K562 (cell line): ENCODE results near the gene ARPC1A. TPM values are rescaled to one million over a fixed set of nuclear protein-coding genes. Genes with fewer than 3 reads are reported as not detected.

Experiments used
- ATAC-seq: fragments of 200-7000 bp; cut with Tn5 transposase; 3 replicates; pipeline ENCODE4 v1.9.1; 2020; ENCODE audit warnings: moderate library complexity
- BruUV-seq: library from RNA; stranded (reverse); fragments of 400-500 nt; replicated peaks from 2 replicates; lab custom pipeline; 2021; lab: Mats Ljungman, UMichigan
- CTCF ChIA-PET: fragments of 300-600 bp; formaldehyde crosslinking; extraction: SDS; loops from one replicate; lab custom pipeline; 2021; ENCODE audit warnings: low intra/inter-chr PET ratio; lab: Yijun Ruan, JAX
- POLR2A ChIA-PET: fragments of 300-600, 350-650 bp; sonication (Branson Sonifier 250); formaldehyde crosslinking; extraction: SDS; loops from one replicate; lab custom pipeline; 2021; ENCODE audit warnings: antibody characterized with exemption, inconsistent platforms; lab: Yijun Ruan, JAX
- DNase-seq, 4 experiments: peaks; one replicate each; pipeline versions ENCODE4 v3.0.0 to v3.0.0-alpha.2; 2011 to 2018; ENCODE audit warnings: low spot score in 3 of 4, mixed read lengths in 3 of 4; ENCODE audit errors: extremely low read depth in 1 of 4
- FAIRE-seq: peaks from 2 replicates; lab custom pipeline; 2011; peaks lifted over from hg19 to GRCh38; lab: Jason Lieb, UNC
- H2AFZ ChIP-seq: 2 replicates; pipeline ENCODE4 v1.6.0; 2011; ENCODE audit warnings: low read depth, low read length, control low read depth, inconsistent platforms
- H3K27ac ChIP-seq: fragments of 200-600 bp; 3 replicates; pipeline ENCODE4 v1.8.0; 2011; ENCODE audit warnings: low read depth, mild to moderate bottlenecking, control low read depth, inconsistent platforms, low read length, moderate library complexity, mixed read lengths; ENCODE audit errors: extremely low read depth
- H3K27me3 ChIP-seq, 2 experiments: fragments of 300-600 bp in 1 of 2; 2 replicates in 1 of 2; 3 replicates in 1 of 2; pipeline versions ENCODE4 v1.6.0 to v1.8.0; 2011; ENCODE audit warnings: inconsistent platforms in 2 of 2, low read length in 2 of 2, mild to moderate bottlenecking in 1 of 2, mixed read lengths in 1 of 2, moderate library complexity in 1 of 2; ENCODE audit not compliant: control insufficient read depth in 2 of 2, insufficient read depth in 2 of 2
- H3K36me3 ChIP-seq: fragments of 300-600 bp; 3 replicates; pipeline ENCODE4 v1.8.0; 2011; ENCODE audit warnings: mild to moderate bottlenecking, low read length, inconsistent platforms; ENCODE audit not compliant: control insufficient read depth, insufficient read depth
- H3K4me1 ChIP-seq, 2 experiments: fragments of 200-600 bp in 1 of 2; replicated peaks in 1 of 2; 2 replicates in 1 of 2; 3 replicates in 1 of 2; pipeline versions ENCODE4 v1.5.1 to v1.8.0; 2011; ENCODE audit warnings: inconsistent platforms in 2 of 2, low read length in 2 of 2, mild to moderate bottlenecking in 1 of 2, mixed read lengths in 1 of 2, moderate library complexity in 1 of 2; ENCODE audit not compliant: control insufficient read depth in 2 of 2, insufficient read depth in 2 of 2
- H3K4me2 ChIP-seq: 2 replicates; pipeline ENCODE4 v1.6.1; 2011; ENCODE audit warnings: low read length, control low read depth, inconsistent platforms, mixed read lengths; ENCODE audit not compliant: insufficient read depth
- H3K4me3 ChIP-seq: fragments of 200-600 bp; sonication (generic), shearing (Covaris generic); 2 replicates; pipeline ENCODE4 v1.5.1; 2016; ENCODE audit warnings: control low read depth, inconsistent platforms
- H3K79me2 ChIP-seq: fragments of 200-600 bp; 3 replicates; pipeline ENCODE4 v1.8.0; 2011; ENCODE audit warnings: low read length, inconsistent platforms; ENCODE audit not compliant: control insufficient read depth, insufficient read depth
- H3K9ac ChIP-seq, 2 experiments: 2 replicates each; pipeline versions ENCODE4 v1.6.0 to v1.6.1; 2011; ENCODE audit warnings: low read depth in 2 of 2, low read length in 2 of 2, control low read depth in 1 of 2, inconsistent platforms in 1 of 2, mild to moderate bottlenecking in 1 of 2, mixed read lengths in 1 of 2; ENCODE audit not compliant: insufficient read depth in 1 of 2
- H3K9me1 ChIP-seq: one replicate; pipeline ENCODE4 v1.6.0; 2011; ENCODE audit warnings: inconsistent platforms, mild to moderate bottlenecking, low read length, moderate library complexity; ENCODE audit not compliant: control insufficient read depth, insufficient read depth
- H3K9me3 ChIP-seq: replicated peaks from 2 replicates; pipeline ENCODE4 v1.5.1; 2011; ENCODE audit warnings: low read depth, low read length, inconsistent platforms; ENCODE audit not compliant: control insufficient read depth, insufficient read depth
- H4K20me1 ChIP-seq: replicated peaks from 2 replicates; pipeline ENCODE4 v1.6.1; 2011; ENCODE audit warnings: low read length, inconsistent platforms, mixed read lengths; ENCODE audit not compliant: control insufficient read depth, insufficient read depth
- CC2D1A ChIP-seq: fragments of 450-650 bp; IDR thresholded peaks from 2 replicates; pipeline ENCODE4 v1.6.1; 2017; ENCODE audit warnings: mild to moderate bottlenecking
- CTCF ChIP-seq, 3 experiments: IDR thresholded peaks in 2 of 3; conservative IDR thresholded peaks in 1 of 3; 2 replicates each; pipeline ENCODE4 v1.5.1; 2011 to 2012; ENCODE audit warnings: low read length in 3 of 3, mild to moderate bottlenecking in 3 of 3, control low read depth in 2 of 3, improper control_type of control experiment in 1 of 3, inconsistent platforms in 1 of 3, low read depth in 1 of 3, mixed read lengths in 1 of 3, moderate library complexity in 1 of 3; ENCODE audit not compliant: insufficient read depth in 2 of 3
- RAD21 ChIP-seq, 2 experiments: fragments of 250-450 bp in 1 of 2; fragments of 450-650 bp in 1 of 2; sonication (Bioruptor Pico) in 1 of 2; formaldehyde crosslinking in 1 of 2; IDR thresholded peaks in 1 of 2; conservative IDR thresholded peaks in 1 of 2; 2 replicates each; pipeline versions ENCODE4 v1.4.0 to v1.8.0; 2020 to 2022; ENCODE audit warnings: mild to moderate bottlenecking in 2 of 2, moderate library complexity in 1 of 2
- RAD51 ChIP-seq: fragments of 450-650 bp; IDR thresholded peaks from 2 replicates; pipeline ENCODE4 v1.7.1; 2016; ENCODE audit warnings: low read depth, mild to moderate bottlenecking, borderline replicate concordance
- REST ChIP-seq, 2 experiments: fragments of 450-650 bp; formaldehyde crosslinking in 1 of 2; IDR thresholded peaks; 2 replicates each; pipeline versions ENCODE4 v1.4.0 to v1.6.1; 2014 to 2020; ENCODE audit warnings: mild to moderate bottlenecking in 2 of 2, borderline replicate concordance in 1 of 2, low read depth in 1 of 2
- SMC3 ChIP-seq: conservative IDR thresholded peaks from 2 replicates; pipeline ENCODE4 v1.6.1; 2011; ENCODE audit warnings: low read depth, low read length, improper control_type of control experiment; ENCODE audit not compliant: insufficient read depth
- ZBTB8A ChIP-seq: fragments of 450-650 bp; IDR thresholded peaks from 2 replicates; pipeline ENCODE4 v1.6.1; 2018; ENCODE audit warnings: mild to moderate bottlenecking, moderate library complexity; ENCODE audit not compliant: partially characterized antibody
- ZFP30 ChIP-seq: fragments of 250-450 bp; sonication (Bioruptor Pico); IDR thresholded peaks from 2 replicates; pipeline ENCODE4 v1.8.0; 2022; ENCODE audit warnings: moderate library complexity, mild to moderate bottlenecking, inconsistent platforms, borderline replicate concordance
- WGBS: fragments of 100-300 bp; shearing (Covaris generic); methylation state at CpG from one replicate; pipeline ENCODE4 v1.1.6; 2016; ENCODE audit warnings: low coverage, mixed read lengths; ENCODE audit not compliant: insufficient coverage; ENCODE audit errors: missing lambda C conversion rate; 5-methylcytosine and 5-hydroxymethylcytosine counted together
- in situ Hi-C: fragments of 300-500 bp; cut with MboI; formaldehyde crosslinking; loops from 4 replicates; pipeline ENCODE4 v1.15.0; 2018; ENCODE audit warnings: inconsistent platforms, mixed read lengths
- intact Hi-C: fragments of 100-400 bp; cut with micrococcal nuclease; formaldehyde crosslinking; loops from 2 replicates; pipeline ENCODE4 v1.14.2; 2022
- polyA plus RNA-seq, 8 experiments: library from polyadenylated mRNA; depleted of rRNA in 4 of 8; stranded (reverse) in 5 of 8; unstranded in 3 of 8; fragments of >200 nt; fragmentation: Nextera tagmentation in 2 of 8; fragmentation: Illumina TruSeq in 1 of 8; extraction: Ambion mirVana in 2 of 8; extraction: Trizol in 1 of 8; gene quantifications; 2 replicates each; pipeline versions ENCODE4 v1.2.1 to v1.2.3, GENCODE V29; 2011 to 2014; ENCODE audit warnings: inconsistent platforms in 1 of 8, missing spikeins in 1 of 8
- total RNA-seq, 7 experiments: library from RNA; depleted of rRNA in 6 of 7; stranded (reverse); fragments of >200 nt in 6 of 7; fragmentation: Illumina TruSeq in 2 of 7; extraction: Trizol in 2 of 7; gene quantifications; 2 replicates each; pipeline versions ENCODE4 v1.2.1 to v1.2.3, GENCODE V29; 2011 to 2021; ENCODE audit warnings: low replicate concordance in 1 of 7

The ARPC1A gene
- total and polyA plus RNA-seq, 9 of the 15 experiments (the other 6 are each of a cell fraction or from before 2014, with no cell fraction given) = 39.5 to 151 (median 86.1) TPM

- peaks cover 58% of the 10 kb centered on the region for H3K36me3 ChIP-seq
- TF ChIP-seq RAD51 (no peak), REST (IDR thresholded peaks at IDR 0.05; ENCODE audit: borderline replicate concordance) (peak; percentile 81; the same call in 1 of the 2 replicates), REST (CRISPR knock-in tag; IDR thresholded peaks at IDR 0.05; ENCODE audit: low read depth) (no peak), CTCF (IDR thresholded peaks at IDR 0.05 in 2 of 3, conservative IDR thresholded peaks at IDR 0.05 in 1 of 3; ENCODE audit: insufficient read depth in 2 of 3, low read depth in 1 of 3, low read length in 3 of 3) (peak; percentile 77 to 83 (median 78)), ZBTB8A (no peak), ZFP30 (CRISPR knock-in tag) (no peak), RAD21 (CRISPR knock-in tag; conservative IDR thresholded peaks at IDR 0.05 in 1 of 2, IDR thresholded peaks at IDR 0.05 in 1 of 2) (peak; percentile 35 to 75), SMC3 (peak; percentile 64), CC2D1A (0 out of 2 replicates have a peak, but pooled peaks have one; percentile 37)
These were observed 39.8 kb downstream of the ARPC1A start for GRCh38 chr7:99365318-99366141.

More at GRCh38 chr7:99365318-99366141, 39.8 kb downstream of the ARPC1A start:
- Histone ChIP-seq H3K79me2 (no peaks in the 10 kb centered on the region), H3K27me3 (no peaks in the 10 kb centered on the region), H2AFZ (no peak overlapping the region), H3K4me1 (peaks cover 27 to 36% of the 10 kb centered on the region in 2 experiments), H4K20me1 (no peaks in the 10 kb centered on the region; the same call in 1 of the 2 replicates), H3K9me3 (no peaks in the 10 kb centered on the region), H3K9me1 (no peaks in the 10 kb centered on the region), H3K9ac (peak overlapping the region in 1 of 2 experiments; percentile 4; a peak in 1 of 4 replicates), H3K4me3 (no peak overlapping the region), H3K4me2 (no peak overlapping the region), H3K27ac (0 out of 3 replicates have a peak overlapping the region, but pooled peaks have one; percentile 12)
- FAIRE-seq = peak; percentile 62
- POLR2A ChIA-PET = interaction anchor here (0.7 to 1.2 kb wide), 3 partner anchors 10 to 382 kb away, joined by 3 to 6 read pairs (median 6); partner anchors contain the start of gene ARPC1B
- peak; percentile 89 for ATAC-seq
- no TSS peak for BruUV-seq
- WGBS = 75% methylated on average over 17 of the region's 17 CpGs
- peak; percentile 75 to 82 (median 79) for DNase-seq
- in situ Hi-C loops (no loop called here), intact Hi-C loops (loop anchor here (1.0 kb wide), 1 partner anchor 22 kb away; no protein-coding TSS in a partner anchor)
- CTCF ChIA-PET = interaction anchor here (0.6 to 4.4 kb wide), 3 partner anchors 21 to 688 kb away, joined by 3 to 18 read pairs (median 6); no protein-coding TSS in a partner anchor
